ENCODE data around the gene SHISA6.

The SHISA6 gene

GRCh38 chr17:11538366-11538765 is 297.4 kb downstream of the SHISA6 start:
- in situ Hi-C loops (cut with MboI; ENCODE audit: low pct_unique_long_range_greater_than_20kb, low sequenced_read_pairs, unreplicated experiment): no loop called here
- DNase-seq (ENCODE audit: low spot score): no peak
- TF ChIP-seq, protein P1, sequence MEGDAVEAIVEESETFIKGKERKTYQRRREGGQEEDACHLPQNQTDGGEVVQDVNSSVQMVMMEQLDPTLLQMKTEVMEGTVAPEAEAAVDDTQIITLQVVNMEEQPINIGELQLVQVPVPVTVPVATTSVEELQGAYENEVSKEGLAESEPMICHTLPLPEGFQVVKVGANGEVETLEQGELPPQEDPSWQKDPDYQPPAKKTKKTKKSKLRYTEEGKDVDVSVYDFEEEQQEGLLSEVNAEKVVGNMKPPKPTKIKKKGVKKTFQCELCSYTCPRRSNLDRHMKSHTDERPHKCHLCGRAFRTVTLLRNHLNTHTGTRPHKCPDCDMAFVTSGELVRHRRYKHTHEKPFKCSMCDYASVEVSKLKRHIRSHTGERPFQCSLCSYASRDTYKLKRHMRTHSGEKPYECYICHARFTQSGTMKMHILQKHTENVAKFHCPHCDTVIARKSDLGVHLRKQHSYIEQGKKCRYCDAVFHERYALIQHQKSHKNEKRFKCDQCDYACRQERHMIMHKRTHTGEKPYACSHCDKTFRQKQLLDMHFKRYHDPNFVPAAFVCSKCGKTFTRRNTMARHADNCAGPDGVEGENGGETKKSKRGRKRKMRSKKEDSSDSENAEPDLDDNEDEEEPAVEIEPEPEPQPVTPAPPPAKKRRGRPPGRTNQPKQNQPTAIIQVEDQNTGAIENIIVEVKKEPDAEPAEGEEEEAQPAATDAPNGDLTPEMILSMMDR (IDR thresholded peaks at IDR 0.05; ENCODE audit: extremely low read depth, insufficient read depth, missing control alignments): no peak

DNA sequence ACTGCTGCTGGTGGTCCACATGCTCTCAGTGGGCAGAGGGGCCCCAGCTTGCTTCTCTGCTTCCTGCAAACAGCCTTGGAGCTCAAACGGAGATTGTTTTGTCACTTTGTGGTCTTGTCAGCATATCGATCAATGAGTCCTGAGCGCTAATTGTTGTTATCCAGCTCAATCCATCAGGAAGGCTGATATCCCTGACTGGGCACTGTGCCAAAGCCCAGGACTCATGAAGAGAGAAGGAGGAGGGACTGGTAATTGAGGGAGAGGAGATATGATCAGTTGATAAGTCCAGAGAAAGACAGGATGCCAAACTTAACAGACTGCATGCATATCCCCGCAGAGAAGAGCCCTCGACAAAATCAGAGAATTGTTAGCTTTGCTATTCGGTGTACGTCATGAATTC is 298.6 kb downstream of the SHISA6 start:
- DNase-seq (ENCODE audit: low spot score): no peak
- in situ Hi-C loops (cut with MboI; ENCODE audit: low pct_unique_long_range_greater_than_20kb, low sequenced_read_pairs, unreplicated experiment): no loop called here

GRCh38 chr17:11545002-11545401 is 304.0 kb downstream of the SHISA6 start:
- TF ChIP-seq, protein P1 (IDR thresholded peaks at IDR 0.05; ENCODE audit: extremely low read depth, insufficient read depth, missing control alignments): no peak
- in situ Hi-C loops (cut with MboI; ENCODE audit: low pct_unique_long_range_greater_than_20kb, low sequenced_read_pairs, unreplicated experiment): no loop called here
- DNase-seq (ENCODE audit: low spot score): no peak

More for the DNA sequence above, 298.6 kb downstream of the SHISA6 start:
- TF ChIP-seq, protein P1 (IDR thresholded peaks at IDR 0.05; ENCODE audit: extremely low read depth, insufficient read depth, missing control alignments): no peak

- in situ Hi-C loops (cut with MboI; ENCODE audit: low pct_unique_long_range_greater_than_20kb, low sequenced_read_pairs, unreplicated experiment): no loop called here
- no peak for DNase-seq (ENCODE audit: low spot score)
- TF ChIP-seq, protein P1 (IDR thresholded peaks at IDR 0.05; ENCODE audit: extremely low read depth, insufficient read depth, missing control alignments): no peak
These were observed 304.7 kb downstream of the SHISA6 start for GRCh38 chr17:11545696-11546095.

- in situ Hi-C loops (cut with MboI; ENCODE audit: low pct_unique_long_range_greater_than_20kb, low sequenced_read_pairs, unreplicated experiment): no loop called here
- TF ChIP-seq, protein P1 (IDR thresholded peaks at IDR 0.05; ENCODE audit: extremely low read depth, insufficient read depth, missing control alignments): no peak
- DNase-seq (ENCODE audit: low spot score): no peak
These were observed 306.8 kb downstream of the SHISA6 start for GRCh38 chr17:11547853-11548252.

DNA sequence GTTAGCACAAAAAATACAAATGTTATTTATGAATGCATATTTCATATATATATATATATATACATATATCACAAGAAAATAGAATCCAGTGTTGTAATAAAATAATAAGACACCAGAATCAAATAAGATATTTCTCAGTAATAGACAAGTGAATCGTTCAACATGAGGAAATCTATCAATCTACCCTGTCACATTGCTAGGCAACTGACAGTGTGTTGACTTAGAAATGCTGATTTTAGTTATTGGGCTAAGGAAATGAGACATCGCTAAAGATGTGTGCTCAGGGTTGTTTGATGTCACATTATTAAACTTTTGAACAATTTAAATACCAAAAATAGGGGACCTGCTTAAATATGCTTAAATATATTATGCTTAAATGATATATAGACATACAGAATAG is 307.4 kb downstream of the SHISA6 start:
- in situ Hi-C loops (cut with MboI; ENCODE audit: low pct_unique_long_range_greater_than_20kb, low sequenced_read_pairs, unreplicated experiment): no loop called here
- TF ChIP-seq, protein P1 (IDR thresholded peaks at IDR 0.05; ENCODE audit: extremely low read depth, insufficient read depth, missing control alignments): no peak
- no peak for DNase-seq (ENCODE audit: low spot score)

DNA sequence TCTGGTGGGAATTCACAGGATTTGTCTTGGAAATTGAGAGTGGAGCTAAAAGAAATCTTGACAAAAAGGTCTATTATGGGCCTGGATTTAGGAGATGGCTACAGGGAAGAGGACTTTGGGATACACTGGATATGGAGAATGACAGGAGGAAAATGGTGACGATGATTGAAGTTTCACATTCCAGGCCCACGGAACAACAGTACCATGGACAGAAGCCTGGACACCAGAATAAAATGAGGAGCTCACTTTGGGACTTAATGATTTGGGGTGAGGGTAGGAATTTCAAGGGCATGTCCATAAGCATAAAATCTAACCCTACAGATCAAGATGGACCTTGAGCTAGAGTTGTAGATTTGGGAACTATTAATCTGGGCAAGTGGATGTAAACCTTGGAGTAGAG is 309.4 kb downstream of the SHISA6 start:
- TF ChIP-seq, protein P1 (IDR thresholded peaks at IDR 0.05; ENCODE audit: extremely low read depth, insufficient read depth, missing control alignments): no peak
- in situ Hi-C loops (cut with MboI; ENCODE audit: low pct_unique_long_range_greater_than_20kb, low sequenced_read_pairs, unreplicated experiment): no loop called here
- no peak for DNase-seq (ENCODE audit: low spot score)
